ENCODE data around the gene DCBLD2. TPM values are rescaled to one million over a fixed set of nuclear protein-coding genes. Genes with fewer than 3 reads are reported as not detected.

Gene DCBLD2
- total and polyA plus RNA-seq, 4 experiments from 2014 or later = 0.52 to 2.5 (median 1.4) TPM

DNA sequence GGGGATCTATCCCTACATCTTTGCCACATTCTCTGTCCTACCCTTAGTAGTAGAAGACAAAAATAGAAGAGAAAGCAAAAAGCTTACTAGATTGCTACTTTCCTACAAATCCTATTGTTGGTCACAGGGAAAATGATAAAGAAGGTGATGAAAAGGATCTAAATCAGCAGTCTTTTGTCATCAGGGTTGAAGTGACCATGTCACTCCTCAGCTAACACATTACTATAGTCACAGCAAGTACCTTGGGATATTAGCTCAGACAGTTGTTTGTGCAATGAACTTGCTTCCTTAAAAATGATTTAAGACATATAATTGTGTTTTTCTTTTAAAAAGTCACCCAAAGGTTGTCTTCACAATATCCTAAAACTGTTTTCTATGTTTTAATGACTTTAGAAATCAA is 132.0 kb downstream of the DCBLD2 start:
- ChIA-PET CTCF (ENCODE audit: partially characterized antibody) (no interaction called here), POLR2A (ENCODE audit: partially characterized antibody) (no interaction called here)
- Histone ChIP-seq H3K9me3 (ENCODE audit: control insufficient read depth in 1 of 2, low read length in 2 of 2) (no peaks in the 10 kb centered on the region), H3K27ac (ENCODE audit: low read depth, low read length) (no peak overlapping the region), H3K4me1 (ENCODE audit: insufficient read depth, low read length) (no peaks in the 10 kb centered on the region), H3K4me3 (ENCODE audit: low read length in 2 of 2) (no peak overlapping the region), H3K36me3 (ENCODE audit: insufficient read depth, low read length) (no peaks in the 10 kb centered on the region), H3K27me3 (ENCODE audit: insufficient read depth, low read length) (peaks cover 4% of the 10 kb centered on the region)
- no peak overlapping the region for H3K4me3 Mint-ChIP-seq
- H3K36me3 Mint-ChIP-seq = no peaks in the 10 kb centered on the region
- DNase-seq = no peak
- H3K27ac Mint-ChIP-seq = no peak overlapping the region
- peaks cover 0 to 4% (median 0%) of the 10 kb centered on the region in 4 donors for H3K4me1 Mint-ChIP-seq
- peaks cover 7 to 8% of the 10 kb centered on the region in 2 donors for H3K27me3 Mint-ChIP-seq
- no peaks in the 10 kb centered on the region for H3K9me3 Mint-ChIP-seq
- intact Hi-C loops (cut with micrococcal nuclease) = no loop called here

GRCh38 chr3:98768961-98769360 is 132.5 kb downstream of the DCBLD2 start:
- no peak overlapping the region for H3K27ac ChIP-seq (ENCODE audit: low read depth, low read length)
- DNase-seq = no peak
- H3K27me3 ChIP-seq (ENCODE audit: insufficient read depth, low read length) = peaks cover 4% of the 10 kb centered on the region
- Mint-ChIP-seq H3K27me3 (peaks cover 7 to 8% of the 10 kb centered on the region in 2 donors), H3K9me3 (no peaks in the 10 kb centered on the region), H3K36me3 (no peaks in the 10 kb centered on the region), H3K27ac (no peak overlapping the region), H3K4me3 (no peak overlapping the region), H3K4me1 (peaks cover 0 to 4% (median 0%) of the 10 kb centered on the region in 4 donors)
- H3K9me3 ChIP-seq (ENCODE audit: control insufficient read depth in 1 of 2, low read length in 2 of 2) = no peaks in the 10 kb centered on the region
- H3K36me3 ChIP-seq (ENCODE audit: insufficient read depth, low read length) = no peaks in the 10 kb centered on the region
- intact Hi-C loops (cut with micrococcal nuclease) = no loop called here
- no peak overlapping the region for H3K4me3 ChIP-seq (ENCODE audit: low read length in 2 of 2)
- CTCF ChIA-PET (ENCODE audit: partially characterized antibody) = no interaction called here
- POLR2A ChIA-PET (ENCODE audit: partially characterized antibody) = no interaction called here
- no peaks in the 10 kb centered on the region for H3K4me1 ChIP-seq (ENCODE audit: insufficient read depth, low read length)

GRCh38 chr3:98766924-98767323 is 134.6 kb downstream of the DCBLD2 start:
- Mint-ChIP-seq H3K9me3 (peaks cover 0 to 1% (median 0%) of the 10 kb centered on the region in 8 donors), H3K36me3 (no peaks in the 10 kb centered on the region), H3K27ac (no peak overlapping the region), H3K4me3 (no peak overlapping the region), H3K4me1 (peaks cover 0 to 4% (median 0%) of the 10 kb centered on the region in 4 donors), H3K27me3 (peaks cover 16% of the 10 kb centered on the region in 2 donors)
- ChIA-PET CTCF (ENCODE audit: partially characterized antibody) (no interaction called here), POLR2A (ENCODE audit: partially characterized antibody) (no interaction called here)
- DNase-seq = no peak
- intact Hi-C loops (cut with micrococcal nuclease) = no loop called here
- Histone ChIP-seq H3K27ac (ENCODE audit: low read depth, low read length) (no peak overlapping the region), H3K9me3 (ENCODE audit: control insufficient read depth in 1 of 2, low read length in 2 of 2) (no peaks in the 10 kb centered on the region), H3K36me3 (ENCODE audit: insufficient read depth, low read length) (no peaks in the 10 kb centered on the region), H3K4me1 (ENCODE audit: insufficient read depth, low read length) (no peaks in the 10 kb centered on the region), H3K27me3 (ENCODE audit: insufficient read depth, low read length) (peaks cover 4% of the 10 kb centered on the region), H3K4me3 (ENCODE audit: low read length in 2 of 2) (no peak overlapping the region)

DNA sequence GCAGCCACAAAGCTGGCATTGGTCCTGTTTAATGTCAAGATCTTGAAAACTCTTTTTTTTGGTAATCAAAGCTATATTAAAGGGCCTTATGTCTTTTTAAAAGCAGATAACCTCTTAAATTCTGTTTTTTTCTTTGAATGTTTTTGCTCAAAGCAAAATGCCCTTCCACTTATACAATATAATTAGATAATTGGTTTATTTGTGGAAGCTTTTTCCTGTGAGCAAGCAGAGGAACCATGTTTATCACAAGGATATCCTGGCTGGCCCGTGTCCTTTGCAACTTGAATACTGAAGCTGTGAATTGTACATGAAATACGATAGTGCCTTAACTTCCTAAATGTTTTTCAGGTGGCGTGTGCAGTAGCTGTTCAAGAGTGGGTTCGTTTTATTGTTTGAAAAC is 135.8 kb downstream of the DCBLD2 start:
- ChIA-PET CTCF (ENCODE audit: partially characterized antibody) (no interaction called here), POLR2A (ENCODE audit: partially characterized antibody) (no interaction called here)
- Histone ChIP-seq H3K4me1 (ENCODE audit: insufficient read depth, low read length) (no peaks in the 10 kb centered on the region), H3K36me3 (ENCODE audit: insufficient read depth, low read length) (no peaks in the 10 kb centered on the region), H3K9me3 (ENCODE audit: control insufficient read depth in 1 of 2, low read length in 2 of 2) (no peaks in the 10 kb centered on the region), H3K4me3 (ENCODE audit: low read length in 2 of 2) (no peak overlapping the region), H3K27ac (ENCODE audit: low read depth, low read length) (no peak overlapping the region), H3K27me3 (ENCODE audit: insufficient read depth, low read length) (peaks cover 4% of the 10 kb centered on the region)
- intact Hi-C loops (cut with micrococcal nuclease) = no loop called here
- H3K36me3 Mint-ChIP-seq = no peaks in the 10 kb centered on the region
- peaks cover 0 to 1% (median 0%) of the 10 kb centered on the region in 8 donors for H3K9me3 Mint-ChIP-seq
- H3K27me3 Mint-ChIP-seq = peaks cover 16 to 17% of the 10 kb centered on the region in 2 donors
- no peak for DNase-seq
- no peak overlapping the region for H3K27ac Mint-ChIP-seq
- peaks cover 0 to 3% (median 0%) of the 10 kb centered on the region in 4 donors for H3K4me1 Mint-ChIP-seq
- H3K4me3 Mint-ChIP-seq = no peak overlapping the region

GRCh38 chr3:98764472-98764884 is 137.0 kb downstream of the DCBLD2 start:
- H3K36me3 ChIP-seq (ENCODE audit: insufficient read depth, low read length) = no peaks in the 10 kb centered on the region
- H3K4me1 Mint-ChIP-seq = no peaks in the 10 kb centered on the region
- H3K4me3 ChIP-seq (ENCODE audit: low read length in 2 of 2) = no peak overlapping the region
- intact Hi-C loops (cut with micrococcal nuclease) = no loop called here
- peaks cover 0 to 1% (median 0%) of the 10 kb centered on the region in 8 donors for H3K9me3 Mint-ChIP-seq
- POLR2A ChIA-PET (ENCODE audit: partially characterized antibody) = no interaction called here
- no peak overlapping the region for H3K27ac ChIP-seq (ENCODE audit: low read depth, low read length)
- H3K27me3 ChIP-seq (ENCODE audit: insufficient read depth, low read length) = peaks cover 4% of the 10 kb centered on the region
- no peak overlapping the region for H3K4me3 Mint-ChIP-seq
- H3K27ac Mint-ChIP-seq = no peak overlapping the region
- no peaks in the 10 kb centered on the region for H3K4me1 ChIP-seq (ENCODE audit: insufficient read depth, low read length)
- CTCF ChIA-PET (ENCODE audit: partially characterized antibody) = no interaction called here
- no peaks in the 10 kb centered on the region for H3K36me3 Mint-ChIP-seq
- H3K9me3 ChIP-seq (ENCODE audit: control insufficient read depth in 1 of 2, low read length in 2 of 2) = no peaks in the 10 kb centered on the region
- H3K27me3 Mint-ChIP-seq = peaks cover 9 to 22% of the 10 kb centered on the region in 2 donors
- DNase-seq = no peak

DNA sequence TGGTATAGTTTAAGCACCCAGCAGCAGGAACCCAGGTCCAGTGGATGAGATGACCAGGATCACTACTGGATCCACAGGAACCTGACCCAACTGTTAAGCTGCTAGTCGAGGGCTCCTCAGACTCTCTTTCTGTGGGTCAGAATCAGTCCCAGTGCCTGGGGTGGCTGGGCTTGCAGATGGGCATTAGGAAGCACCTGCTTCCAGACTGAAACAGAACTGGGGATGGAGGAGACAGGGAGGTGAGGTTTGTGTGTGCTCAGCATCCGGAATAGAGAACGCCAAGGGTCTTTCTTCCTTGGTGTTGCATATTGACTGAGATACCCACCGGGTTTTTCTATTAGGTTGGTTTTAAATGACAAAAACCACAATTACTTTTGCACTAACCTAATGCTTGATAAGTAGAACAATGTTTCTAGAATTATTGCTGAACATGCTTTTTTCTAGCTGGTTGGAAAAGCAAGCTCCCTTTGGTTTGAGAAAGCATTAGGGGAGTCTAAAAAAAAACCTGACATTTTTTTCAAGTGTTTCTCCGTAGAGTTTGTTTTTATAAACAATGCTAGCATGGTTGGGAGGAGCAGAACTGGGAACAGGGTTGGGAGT is 137.6 kb downstream of the DCBLD2 start:
- H3K36me3 Mint-ChIP-seq = no peaks in the 10 kb centered on the region
- peaks cover 9 to 25% of the 10 kb centered on the region in 2 donors for H3K27me3 Mint-ChIP-seq
- Histone ChIP-seq H3K9me3 (ENCODE audit: control insufficient read depth in 1 of 2, low read length in 2 of 2) (no peaks in the 10 kb centered on the region), H3K27me3 (ENCODE audit: insufficient read depth, low read length) (peaks cover 4% of the 10 kb centered on the region), H3K4me3 (ENCODE audit: low read length in 2 of 2) (no peak overlapping the region), H3K27ac (ENCODE audit: low read depth, low read length) (no peak overlapping the region), H3K4me1 (ENCODE audit: insufficient read depth, low read length) (no peaks in the 10 kb centered on the region), H3K36me3 (ENCODE audit: insufficient read depth, low read length) (no peaks in the 10 kb centered on the region)
- H3K4me1 Mint-ChIP-seq = no peaks in the 10 kb centered on the region
- POLR2A ChIA-PET (ENCODE audit: partially characterized antibody) = no interaction called here
- DNase-seq = no peak
- CTCF ChIA-PET (ENCODE audit: partially characterized antibody) = no interaction called here
- intact Hi-C loops (cut with micrococcal nuclease) = no loop called here
- no peak overlapping the region for H3K27ac Mint-ChIP-seq
- no peak overlapping the region for H3K4me3 Mint-ChIP-seq
- H3K9me3 Mint-ChIP-seq = peaks cover 0 to 3% (median 0%) of the 10 kb centered on the region in 8 donors

- ChIA-PET CTCF (ENCODE audit: partially characterized antibody) (no interaction called here), POLR2A (ENCODE audit: partially characterized antibody) (no interaction called here)
- H3K4me3 Mint-ChIP-seq = no peak within 1 kb of the TSS
- H3K27me3 ChIP-seq (ENCODE audit: insufficient read depth, low read length) = peaks cover under 1% of the 10 kb centered on the region
- H3K27ac Mint-ChIP-seq = no peak within 1 kb of the TSS
- H3K27me3 Mint-ChIP-seq = peaks cover 9 to 22% of the 10 kb centered on the region in 2 donors
- intact Hi-C loops (cut with micrococcal nuclease) = no loop called here
- peaks cover 0 to 3% (median 0%) of the 10 kb centered on the region in 8 donors for H3K9me3 Mint-ChIP-seq
- H3K4me1 Mint-ChIP-seq = no peaks in the 10 kb centered on the region
- DNase-seq = no peak
- no peaks in the 10 kb centered on the region for H3K9me3 ChIP-seq (ENCODE audit: control insufficient read depth in 1 of 2, low read length in 2 of 2)
- no peaks in the 10 kb centered on the region for H3K36me3 ChIP-seq (ENCODE audit: insufficient read depth, low read length)
- H3K36me3 Mint-ChIP-seq = no peaks in the 10 kb centered on the region
- no peak within 1 kb of the TSS for H3K27ac ChIP-seq (ENCODE audit: low read depth, low read length)
- no peaks in the 10 kb centered on the region for H3K4me1 ChIP-seq (ENCODE audit: insufficient read depth, low read length)
- H3K4me3 ChIP-seq (ENCODE audit: low read length in 2 of 2) = no peak within 1 kb of the TSS
These were observed 138.4 kb downstream of the DCBLD2 start, which contains the start of gene ST3GAL6 for GRCh38 chr3:98763076-98763475. Gene ST3GAL6, plus strand, starts transcription at chr3:98763340. Its CDS starts 5,101 bp downstream, at chr3:98768441.
